ENCODE results near the gene TMEM51.
"Not testable (repeated sequence)": the region's sequence is repeated elsewhere in the genome, so short reads cannot be mapped to it uniquely, and the experiment has no call there.

Gene TMEM51

DNA sequence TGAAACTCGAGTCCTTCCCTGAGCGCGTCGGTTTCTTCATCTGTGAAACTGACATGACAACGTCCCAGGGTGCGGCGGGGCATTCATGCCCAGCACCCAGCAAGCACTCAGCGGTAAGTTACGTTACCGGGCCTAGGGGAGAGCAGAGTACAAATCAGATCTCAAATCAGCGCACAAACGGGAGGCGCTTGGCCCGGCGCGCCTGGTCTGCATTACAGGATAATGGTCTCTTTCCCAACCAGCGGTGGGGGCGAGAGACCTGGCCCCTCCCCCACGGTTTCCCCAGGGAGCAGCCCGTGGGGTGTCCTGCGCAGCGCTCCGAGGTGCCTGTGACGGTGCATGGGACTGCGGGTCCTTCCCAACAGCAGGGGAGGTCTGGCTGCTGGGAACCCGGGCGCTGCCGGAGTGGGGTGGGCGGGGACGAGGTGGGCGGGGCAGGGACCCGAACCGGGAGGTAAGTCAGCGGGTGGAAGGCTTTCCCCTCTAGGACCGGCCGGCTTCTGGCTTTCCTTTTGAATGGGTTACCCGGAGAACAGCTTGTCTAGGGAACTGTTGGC lies 1.0 kb downstream of the TMEM51 start:
- DNase-seq (ENCODE audit: low read depth): no peak

DNA sequence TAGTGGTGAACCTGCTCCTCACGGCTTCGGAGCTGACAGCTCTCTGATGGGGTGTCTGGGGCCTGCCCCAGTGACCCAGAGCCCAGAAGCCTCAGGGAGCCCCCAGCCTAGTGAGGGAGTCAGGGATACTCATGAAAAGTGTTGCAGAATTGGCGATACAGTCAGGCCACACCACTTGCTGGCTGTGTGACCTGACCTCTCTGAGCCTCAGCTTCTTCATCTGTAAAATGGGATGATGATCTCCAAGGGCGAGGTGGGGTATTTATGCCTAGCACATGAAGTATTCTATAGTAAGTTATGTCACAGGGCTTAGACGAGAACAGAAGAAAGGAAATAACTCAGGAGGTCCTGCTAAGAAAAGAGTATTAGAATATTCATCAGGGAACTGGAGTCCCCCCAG lies 1.6 kb downstream of the TMEM51 start:
- no peak for DNase-seq (ENCODE audit: low read depth)

DNA sequence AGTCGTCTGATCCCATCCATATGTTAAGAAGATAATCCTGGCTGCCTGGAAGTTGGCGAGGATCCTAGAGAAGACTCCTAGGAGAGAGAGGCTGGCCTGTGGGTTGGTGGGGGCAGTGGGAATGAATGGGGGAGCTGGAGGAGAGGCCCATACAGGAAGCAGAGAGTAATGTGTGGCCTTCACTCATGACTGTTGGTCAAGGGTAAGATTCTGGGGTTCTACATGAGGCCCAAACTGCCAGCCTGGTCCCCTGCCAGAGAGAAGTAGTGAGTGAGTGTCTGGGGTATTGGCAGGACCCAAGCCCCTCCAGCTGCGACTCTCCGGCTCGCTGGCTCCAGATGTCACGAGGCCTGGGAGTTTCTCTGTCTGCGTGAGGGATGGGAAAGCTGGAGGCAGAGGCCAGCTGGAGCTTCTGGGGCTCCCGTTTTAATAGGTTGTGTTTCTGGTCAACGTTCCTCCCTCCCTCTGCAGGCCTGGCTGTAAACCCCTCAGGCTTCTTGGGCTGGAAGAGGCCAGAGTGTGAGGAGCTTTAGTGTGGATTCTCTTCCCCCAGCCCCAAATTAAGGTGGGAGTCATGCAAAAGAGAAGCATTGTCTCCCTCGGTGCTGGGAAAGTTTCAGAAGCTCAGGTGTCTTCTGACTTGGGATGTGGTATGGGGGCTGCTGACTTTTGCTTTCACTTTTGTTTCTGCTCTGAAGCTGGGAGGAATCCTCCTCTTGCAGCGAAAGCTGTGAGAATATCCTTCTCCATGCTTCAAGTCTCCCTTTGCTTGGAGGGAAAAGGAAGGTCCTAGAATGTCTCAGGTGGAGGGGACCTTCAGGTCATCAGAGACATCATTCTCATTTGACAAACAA lies 2.6 kb downstream of the TMEM51 start:
- DNase-seq (ENCODE audit: low read depth): no peak

DNA sequence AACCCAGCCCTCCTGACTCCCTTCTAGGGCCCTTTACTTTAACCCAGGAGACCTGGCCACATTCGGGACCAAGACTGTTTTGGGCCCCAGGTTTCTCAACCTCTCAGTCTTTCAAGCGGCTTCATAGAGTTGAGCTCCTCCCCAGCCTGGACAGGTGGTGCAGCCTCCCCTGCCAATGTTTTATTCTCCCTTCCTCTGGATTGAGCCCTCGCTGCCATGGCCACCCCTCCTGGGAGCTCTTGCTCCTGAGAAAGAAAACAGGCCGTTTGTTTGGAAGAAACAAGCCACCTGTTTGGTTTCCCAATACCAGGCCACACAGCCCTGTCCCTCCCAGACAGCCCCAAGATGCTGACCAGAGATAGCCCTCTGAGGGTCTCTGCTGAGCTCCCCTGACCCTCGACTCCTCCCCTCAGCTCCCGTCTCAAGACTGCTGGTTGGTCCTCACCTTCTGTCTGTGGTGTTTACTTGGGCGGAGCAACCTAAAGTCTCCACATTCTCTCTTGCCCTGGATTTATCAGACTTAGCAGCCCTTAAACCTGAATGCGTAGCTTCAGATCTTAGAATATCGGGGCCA lies 3.3 kb downstream of the TMEM51 start:
- no peak for DNase-seq (ENCODE audit: low read depth)

- no peak for DNase-seq (ENCODE audit: low read depth)
Measured at GRCh38 chr1:15157524-15158399, 4.2 kb downstream of the TMEM51 start.

GRCh38 chr1:15158506-15159165 lies 5.1 kb downstream of the TMEM51 start:
- DNase-seq (ENCODE audit: low read depth): no peak

DNA sequence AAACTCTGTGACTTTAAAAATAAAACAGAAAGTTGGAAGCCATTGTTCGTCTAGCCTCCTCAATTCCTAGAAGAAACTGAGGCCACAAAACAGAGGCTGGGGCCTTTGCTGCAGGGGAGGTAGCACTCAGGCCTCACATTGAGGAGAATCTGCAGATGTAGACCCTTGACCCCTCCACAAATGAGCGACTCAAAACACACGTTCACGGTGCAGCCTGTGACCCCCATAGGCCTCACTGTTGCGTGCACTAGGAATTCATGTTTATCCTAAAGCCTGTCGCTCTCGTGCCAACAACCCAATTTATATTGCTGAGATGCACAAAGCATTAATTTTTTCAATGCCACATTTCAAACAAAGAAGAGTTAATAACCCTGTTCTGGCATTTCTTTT lies 5.6 kb downstream of the TMEM51 start:
- no peak for DNase-seq (ENCODE audit: low read depth)

DNA sequence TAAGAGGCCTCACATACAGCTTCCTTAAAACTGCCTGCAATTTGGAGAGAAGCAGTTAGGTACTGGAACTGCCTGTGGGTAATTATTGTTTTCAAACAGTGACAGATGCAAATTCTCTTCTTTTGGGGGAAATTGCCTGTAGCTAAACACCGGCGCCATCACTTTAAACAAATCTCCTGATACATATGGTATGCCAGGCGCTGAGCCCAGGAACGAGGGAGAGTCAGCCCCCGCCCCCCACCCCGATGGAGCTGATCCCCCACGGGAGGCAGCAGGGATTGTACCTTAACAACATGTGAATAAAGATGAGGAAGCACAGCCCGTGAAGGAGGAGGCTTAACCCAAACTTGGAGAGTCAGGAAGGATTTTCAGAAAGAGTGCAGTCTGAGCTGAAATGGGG lies 7.1 kb downstream of the TMEM51 start:
- no peak for DNase-seq (ENCODE audit: low read depth)

DNA sequence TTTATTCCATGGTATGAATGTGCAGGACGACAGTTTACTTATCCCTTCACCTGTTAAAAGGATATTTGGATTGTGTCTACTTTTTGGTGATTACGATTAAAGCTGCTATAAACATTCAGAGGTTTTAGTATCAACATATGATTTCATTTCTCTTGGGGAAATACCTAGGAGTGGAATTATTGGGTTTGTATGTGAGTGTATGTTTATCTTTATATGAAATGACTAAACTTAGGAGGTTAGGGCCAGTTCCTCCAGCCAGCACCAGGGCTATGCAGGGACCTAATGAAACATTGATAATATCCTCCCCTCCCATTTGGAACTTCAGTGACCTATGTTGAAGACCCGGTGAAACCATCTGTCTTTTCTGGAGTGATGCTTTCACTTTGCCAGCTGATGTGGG lies 13.8 kb downstream of the TMEM51 start:
- no peak for DNase-seq (ENCODE audit: low read depth)

GRCh38 chr1:15168479-15168878 lies 14.9 kb downstream of the TMEM51 start:
- DNase-seq (ENCODE audit: low read depth): no peak

- no peak for DNase-seq (ENCODE audit: low read depth)
Measured at GRCh38 chr1:15170071-15170470, 16.5 kb downstream of the TMEM51 start.

GRCh38 chr1:15171271-15171908 lies 17.8 kb downstream of the TMEM51 start:
- DNase-seq (ENCODE audit: low read depth): no peak

GRCh38 chr1:15172405-15173259 lies 19.1 kb downstream of the TMEM51 start:
- no peak for DNase-seq (ENCODE audit: low read depth)

- DNase-seq (ENCODE audit: low read depth): no peak
Measured at GRCh38 chr1:15173863-15174614, 20.5 kb downstream of the TMEM51 start.

GRCh38 chr1:15174615-15174983 lies 21.1 kb downstream of the TMEM51 start:
- no peak for DNase-seq (ENCODE audit: low read depth)

DNA sequence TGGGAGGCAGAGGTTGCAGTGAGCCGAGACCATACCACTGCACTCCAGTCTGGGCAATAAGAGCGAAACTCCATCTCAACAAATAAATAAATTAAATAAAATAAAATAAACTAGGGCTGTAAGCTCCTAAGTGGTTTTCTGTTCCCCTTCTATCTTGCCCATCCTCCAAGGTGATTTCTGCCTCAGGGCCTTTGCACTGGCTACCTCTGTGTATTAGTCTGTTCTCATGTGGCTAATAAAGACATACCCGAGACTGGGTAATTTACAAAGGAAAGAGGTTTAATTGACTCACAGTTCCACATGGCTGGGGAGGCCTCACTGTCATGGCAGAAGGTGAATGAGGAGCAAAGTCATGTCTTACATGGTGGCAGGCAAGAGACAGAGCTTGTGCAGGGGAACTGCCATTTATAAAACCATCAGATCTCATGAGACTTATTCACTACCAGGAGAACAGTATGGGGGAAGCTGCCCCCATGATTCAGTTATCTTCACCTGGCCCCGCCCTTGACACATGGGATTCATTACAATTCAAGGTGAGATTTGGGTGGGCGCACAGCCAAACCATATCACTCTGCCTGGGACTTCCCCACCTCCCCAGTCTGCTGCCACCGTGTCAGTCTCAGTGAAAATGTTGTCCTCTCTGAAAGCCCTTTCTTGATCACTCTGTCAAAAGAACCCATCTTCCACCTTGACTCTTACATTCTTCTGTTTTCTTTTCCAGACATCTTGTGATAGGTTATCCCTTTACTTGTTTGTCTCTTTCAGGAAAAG lies 22.0 kb downstream of the TMEM51 start:
- DNase-seq (ENCODE audit: low read depth): not testable (repeated sequence)

DNA sequence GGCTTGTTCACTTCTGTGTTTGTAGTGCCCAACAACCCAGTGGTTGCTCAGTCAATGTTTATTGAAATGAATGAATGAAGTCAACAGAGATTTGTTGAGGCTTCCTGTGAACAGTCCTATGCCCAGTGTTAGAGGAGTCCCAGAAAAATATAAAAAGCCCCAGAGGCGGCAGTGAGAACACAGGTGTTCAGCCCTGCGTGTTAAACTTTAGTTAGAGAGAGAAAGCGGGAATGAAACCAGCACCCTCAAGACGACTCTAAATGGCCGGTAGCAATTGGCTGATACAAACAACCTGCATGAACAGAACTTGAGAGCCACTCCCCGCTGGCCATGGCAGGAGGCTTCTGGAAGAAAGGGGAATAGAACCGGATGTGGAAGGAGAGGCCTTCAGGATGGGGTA lies 22.6 kb downstream of the TMEM51 start:
- DNase-seq (ENCODE audit: low read depth): no peak

DNA sequence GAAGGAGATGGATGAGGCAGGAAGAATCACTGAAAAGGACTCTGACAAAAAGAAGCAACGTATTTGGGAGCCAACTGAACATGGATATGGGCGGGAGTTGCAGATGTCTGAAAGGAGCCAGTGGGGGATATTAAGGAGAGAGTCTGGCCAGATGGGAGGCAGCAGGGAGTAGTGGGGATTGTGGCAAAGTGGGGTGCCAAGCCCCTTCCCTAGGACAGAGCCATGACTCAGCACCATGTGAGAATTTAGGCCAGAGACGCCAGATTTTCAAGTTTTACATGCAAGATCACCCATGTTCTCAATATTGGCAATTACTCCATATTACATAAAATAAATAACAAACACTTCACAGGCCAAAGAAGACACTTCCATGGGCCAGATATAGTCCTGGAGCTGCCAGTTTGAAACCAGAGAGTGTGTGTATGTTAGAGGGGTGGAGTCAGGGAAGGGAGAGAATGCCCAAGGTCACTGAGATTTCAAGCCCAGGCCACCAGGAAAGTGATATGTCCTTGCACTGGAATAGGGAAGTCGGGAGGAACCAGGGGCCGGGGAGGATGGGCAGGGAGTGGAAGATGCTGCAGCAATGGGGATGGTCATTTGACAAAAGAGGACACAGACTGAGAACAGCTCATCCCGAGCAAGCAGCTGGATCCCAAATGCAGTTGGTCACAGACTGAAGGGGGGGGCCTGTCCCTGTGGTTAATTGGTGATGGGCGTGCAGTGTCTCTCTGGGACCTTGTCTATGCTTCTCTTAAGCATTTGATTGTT lies 23.5 kb downstream of the TMEM51 start:
- DNase-seq (ENCODE audit: low read depth): no peak

Measured in activated T-cell treated with anti-CD3 and anti-CD28 coated beads for 1 hour (primary cell).